Trophoblast cell (in vitro differentiated cells and primary cell): ENCODE data around the gene CHN2.

Source experiments
- DNase-seq, 2 donors: peaks; one replicate each; pipeline ENCODE4 v3.0.0-alpha.2; 2016
- H2AFZ ChIP-seq: 2 replicates; pipeline ENCODE4 v1.6.1; 2013; ENCODE audit warnings: low read length, moderate library complexity, mild to moderate bottlenecking; ENCODE audit not compliant: insufficient read depth, poor library complexity
- H2AK5ac ChIP-seq: 2 replicates; pipeline ENCODE4 v1.6.1; 2013; ENCODE audit warnings: mild to moderate bottlenecking, low read length
- H2BK120ac ChIP-seq: 2 replicates; pipeline ENCODE4 v1.6.1; 2013; ENCODE audit warnings: low read length, mild to moderate bottlenecking, moderate library complexity; ENCODE audit not compliant: insufficient read depth, poor library complexity
- H2BK12ac ChIP-seq: 2 replicates; pipeline ENCODE4 v1.6.1; 2013; ENCODE audit warnings: mild to moderate bottlenecking, low read length, moderate library complexity
- H2BK5ac ChIP-seq: 2 replicates; pipeline ENCODE4 v1.6.1; 2013; ENCODE audit warnings: low read length, low read depth, moderate library complexity, mild to moderate bottlenecking; ENCODE audit not compliant: poor library complexity
- H3K14ac ChIP-seq: 2 replicates; pipeline ENCODE4 v1.6.1; 2013; ENCODE audit warnings: mild to moderate bottlenecking, low read length
- H3K18ac ChIP-seq: 2 replicates; pipeline ENCODE4 v1.6.1; 2013; ENCODE audit warnings: mild to moderate bottlenecking, low read length
- H3K23ac ChIP-seq: 2 replicates; pipeline ENCODE4 v1.6.1; 2013; ENCODE audit warnings: low read length
- H3K27ac ChIP-seq: 2 replicates; pipeline ENCODE4 v1.5.1; 2013; ENCODE audit warnings: low read depth, mild to moderate bottlenecking, inconsistent platforms, low read length, moderate library complexity
- H3K27me3 ChIP-seq: 2 replicates; pipeline ENCODE4 v1.6.1; 2013; ENCODE audit warnings: inconsistent platforms, mild to moderate bottlenecking, low read length, moderate library complexity; ENCODE audit not compliant: insufficient read depth
- H3K36me3 ChIP-seq, 2 experiments: 1 replicate in 1 of 2; 2 replicates in 1 of 2; pipeline ENCODE4 v1.6.1; 2013; ENCODE audit warnings: low read length in 2 of 2, mild to moderate bottlenecking in 2 of 2, moderate library complexity in 1 of 2; ENCODE audit not compliant: insufficient read depth in 2 of 2, control insufficient read depth in 1 of 2
- H3K4ac ChIP-seq: 2 replicates; pipeline ENCODE4 v1.6.1; 2013; ENCODE audit warnings: low read depth, mild to moderate bottlenecking, low read length, moderate library complexity
- H3K4me1 ChIP-seq, 2 experiments: 1 replicate in 1 of 2; 2 replicates in 1 of 2; pipeline ENCODE4 v1.6.1; 2013; ENCODE audit warnings: low read length in 2 of 2, mild to moderate bottlenecking in 2 of 2, moderate library complexity in 1 of 2; ENCODE audit not compliant: insufficient read depth in 2 of 2, control insufficient read depth in 1 of 2
- H3K4me2 ChIP-seq: 2 replicates; pipeline ENCODE4 v1.6.1; 2013; ENCODE audit warnings: inconsistent platforms, mild to moderate bottlenecking, low read length, moderate library complexity
- H3K4me3 ChIP-seq: 2 replicates; pipeline ENCODE4 v1.5.1; 2013; ENCODE audit warnings: mild to moderate bottlenecking, low read depth, low read length, inconsistent platforms
- H3K79me1 ChIP-seq: one replicate; pipeline ENCODE4 v1.6.1; 2013; ENCODE audit warnings: low read length
- H3K79me2 ChIP-seq: 2 replicates; pipeline ENCODE4 v1.6.1; 2013; ENCODE audit warnings: low read length, mild to moderate bottlenecking; ENCODE audit not compliant: control insufficient read depth, insufficient read depth, poor library complexity
- H3K9ac ChIP-seq: 2 replicates; pipeline ENCODE4 v1.6.1; 2013; ENCODE audit warnings: mild to moderate bottlenecking, low read length
- H3K9me3 ChIP-seq: 2 replicates; pipeline ENCODE4 v1.6.1; 2013; ENCODE audit warnings: low read depth, mild to moderate bottlenecking, control low read depth, inconsistent platforms, low read length; ENCODE audit not compliant: insufficient read depth
- H4K12ac ChIP-seq: 2 replicates; pipeline ENCODE4 v1.6.1; 2013; ENCODE audit warnings: low read depth, mild to moderate bottlenecking, low read length, moderate library complexity
- H4K8ac ChIP-seq: 2 replicates; pipeline ENCODE4 v1.6.1; 2013; ENCODE audit warnings: low read depth, mild to moderate bottlenecking, low read length, moderate library complexity
- H4K91ac ChIP-seq: one replicate; pipeline ENCODE4 v1.6.1; 2013; ENCODE audit warnings: low read depth, mild to moderate bottlenecking, low read length, moderate library complexity
- WGBS: extraction: QIAGEN DNeasy Blood & Tissue Kit; methylation state at CpG from one replicate; pipeline ENCODE4 v1.1.7; 2013; ENCODE audit warnings: missing lambda C conversion rate; ENCODE audit not compliant: insufficient read length, insufficient coverage; ENCODE audit errors: extremely low coverage; 5-methylcytosine and 5-hydroxymethylcytosine counted together

The CHN2 gene

DNA sequence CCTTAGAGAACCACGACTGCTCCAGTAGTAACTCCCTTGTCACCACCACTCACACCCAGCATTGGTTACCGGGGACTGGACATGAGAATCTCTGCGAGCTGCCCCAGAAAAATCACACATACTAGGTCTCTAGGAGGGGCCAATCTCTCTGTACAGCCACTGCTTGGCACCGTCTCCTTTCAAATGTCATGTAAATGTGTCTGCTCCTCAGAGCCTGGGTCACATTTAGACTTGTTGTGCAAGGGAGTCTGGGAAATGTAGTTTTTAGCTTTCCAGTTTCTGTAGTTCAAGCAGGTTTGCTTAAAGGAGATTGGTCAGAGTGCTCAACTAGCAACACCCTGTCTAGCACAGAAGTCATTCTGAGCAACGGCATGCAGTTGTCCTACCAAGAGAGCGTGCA lies 60.0 kb downstream of the CHN2 start:
- peaks cover 5 to 13% of the 10 kb centered on the region in 2 experiments for H3K4me1 ChIP-seq
- peak overlapping the region; percentile 14 for H4K8ac ChIP-seq
- no peak overlapping the region for H3K4me2 ChIP-seq
- H2AFZ ChIP-seq = no peak overlapping the region
- H3K36me3 ChIP-seq = peaks cover 7 to 8% of the 10 kb centered on the region in 2 experiments
- H4K91ac ChIP-seq = peak overlapping the region; percentile 20
- H3K27ac ChIP-seq = peak overlapping the region; percentile 59
- H2BK120ac ChIP-seq = peak overlapping the region; percentile 29
- no CpG with 5 or more reads among the region's 6 CpGs for WGBS
- peaks cover 10% of the 10 kb centered on the region for H3K79me1 ChIP-seq
- no peak overlapping the region for H3K23ac ChIP-seq
- no peaks in the 10 kb centered on the region for H3K9me3 ChIP-seq
- no peaks in the 10 kb centered on the region for H3K27me3 ChIP-seq
- no peaks in the 10 kb centered on the region for H3K79me2 ChIP-seq
- H3K4me3 ChIP-seq = no peak overlapping the region
- peak in 1 of 2 donors; percentile 54 for DNase-seq
- H2BK5ac ChIP-seq = peak overlapping the region; percentile 37
- no peak overlapping the region for H3K9ac ChIP-seq
- H3K4ac ChIP-seq = peak overlapping the region; percentile 46
- peak overlapping the region; percentile 27 for H2AK5ac ChIP-seq
- peak overlapping the region; percentile 48 for H3K18ac ChIP-seq
- H4K12ac ChIP-seq = no peak overlapping the region
- H3K14ac ChIP-seq = peak overlapping the region; percentile 38
- H2BK12ac ChIP-seq = peak overlapping the region; percentile 33

DNA sequence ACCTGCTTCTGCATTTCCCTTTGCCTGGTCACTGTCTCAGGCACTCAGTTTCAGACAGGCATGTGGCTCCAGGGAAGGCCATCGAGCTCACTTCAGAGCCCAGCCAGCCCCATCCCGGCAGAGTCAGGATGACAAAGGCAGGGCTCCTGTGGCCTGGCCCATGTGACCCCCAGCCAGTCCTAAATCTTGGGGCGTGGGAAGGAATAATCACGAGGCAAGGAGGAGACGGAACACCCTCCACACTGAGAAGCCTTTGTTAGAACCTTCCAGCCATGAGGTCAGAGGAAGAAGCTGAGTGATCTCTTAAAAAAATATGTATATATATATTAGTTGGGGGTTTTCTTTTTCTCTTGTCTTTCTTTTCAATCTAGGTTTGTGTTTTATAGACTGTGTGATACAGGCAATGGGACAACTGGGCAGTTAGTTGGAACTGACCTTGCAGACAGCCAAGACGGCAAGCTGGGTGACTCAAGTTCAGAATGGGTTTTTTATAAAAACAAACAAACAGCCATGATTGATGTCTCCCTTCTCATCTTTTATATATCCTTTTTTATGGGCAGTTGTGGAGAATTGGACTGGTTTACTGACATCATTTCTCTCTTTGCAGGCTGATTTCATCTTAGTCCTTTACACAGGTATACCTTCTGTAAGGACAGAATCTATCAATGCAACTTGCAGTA lies 60.8 kb downstream of the CHN2 start:
- Histone ChIP-seq H3K14ac (no peak overlapping the region), H3K79me1 (peaks cover 10% of the 10 kb centered on the region), H2AK5ac (no peak overlapping the region), H2BK5ac (no peak overlapping the region), H3K79me2 (no peaks in the 10 kb centered on the region), H3K4ac (peak overlapping the region; percentile 16), H2AFZ (no peak overlapping the region), H2BK12ac (no peak overlapping the region), H3K23ac (no peak overlapping the region), H3K36me3 (peaks cover 7 to 8% of the 10 kb centered on the region in 2 experiments), H3K4me3 (no peak overlapping the region), H3K4me2 (no peak overlapping the region), H3K27ac (peak overlapping the region; percentile 59), H4K12ac (peak overlapping the region; percentile 47), H3K9ac (no peak overlapping the region), H3K18ac (peak overlapping the region; percentile 48), H3K9me3 (no peaks in the 10 kb centered on the region), H3K27me3 (no peaks in the 10 kb centered on the region), H3K4me1 (peaks cover 5 to 13% of the 10 kb centered on the region in 2 experiments), H4K8ac (no peak overlapping the region), H2BK120ac (peak overlapping the region; percentile 34), H4K91ac (peak overlapping the region; percentile 20)
- WGBS = no CpG with 5 or more reads among the region's 6 CpGs
- peak in 1 of 2 donors; percentile 6 for DNase-seq

DNA sequence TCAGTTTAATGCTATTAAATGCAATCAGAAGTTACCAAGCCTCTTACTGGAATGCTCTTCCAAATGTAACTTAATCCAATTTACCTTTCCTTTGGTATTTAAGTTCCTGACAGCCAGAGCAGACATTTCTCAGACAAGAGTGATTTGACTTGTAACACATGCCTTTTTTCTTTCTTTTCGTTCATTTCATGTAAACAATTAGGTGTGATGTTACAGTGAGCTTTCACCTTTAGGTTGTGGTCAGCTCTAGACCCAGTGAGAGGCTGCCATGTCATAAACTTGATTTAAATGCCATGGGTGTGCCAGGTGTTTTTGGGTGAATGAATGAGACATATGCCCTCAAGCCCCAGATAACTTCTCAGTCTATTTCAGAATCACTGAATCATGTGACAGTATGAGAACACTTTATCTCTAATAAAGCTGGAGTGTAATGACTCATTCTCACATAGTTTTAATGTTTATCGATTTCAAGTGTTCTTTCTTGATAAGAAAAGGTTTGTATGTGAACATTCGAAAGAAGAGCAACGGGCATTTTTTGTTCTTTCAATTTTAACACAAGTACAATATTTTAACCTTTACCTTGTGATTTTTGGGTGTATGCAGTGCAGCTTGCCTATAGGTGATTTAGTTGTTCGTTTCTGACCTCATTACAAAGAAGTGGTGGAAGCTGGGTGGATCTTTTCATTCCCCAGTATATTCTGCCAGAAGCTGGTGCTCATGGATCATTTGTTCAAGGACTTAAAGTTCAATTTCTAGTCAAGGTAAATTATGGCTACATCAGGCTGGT lies 61.5 kb downstream of the CHN2 start:
- Histone ChIP-seq H3K18ac (peak overlapping the region; percentile 88), H3K79me1 (peaks cover 10% of the 10 kb centered on the region), H4K8ac (peak overlapping the region; percentile 57), H2BK5ac (no peak overlapping the region), H3K27ac (no peak overlapping the region), H2BK12ac (peak overlapping the region; percentile 53), H3K4ac (no peak overlapping the region), H3K79me2 (no peaks in the 10 kb centered on the region), H3K27me3 (no peaks in the 10 kb centered on the region), H2BK120ac (no peak overlapping the region), H3K4me2 (no peak overlapping the region), H2AFZ (no peak overlapping the region), H3K4me3 (no peak overlapping the region), H3K9ac (no peak overlapping the region), H3K4me1 (peaks cover 5 to 13% of the 10 kb centered on the region in 2 experiments), H3K14ac (no peak overlapping the region), H2AK5ac (no peak overlapping the region), H3K9me3 (no peaks in the 10 kb centered on the region), H4K12ac (no peak overlapping the region), H4K91ac (peak overlapping the region; percentile 58), H3K36me3 (peaks cover 8% of the 10 kb centered on the region in 2 experiments), H3K23ac (no peak overlapping the region)
- no CpG with 5 or more reads among the region's 5 CpGs for WGBS
- peak; percentile 40 to 77 for DNase-seq

DNA sequence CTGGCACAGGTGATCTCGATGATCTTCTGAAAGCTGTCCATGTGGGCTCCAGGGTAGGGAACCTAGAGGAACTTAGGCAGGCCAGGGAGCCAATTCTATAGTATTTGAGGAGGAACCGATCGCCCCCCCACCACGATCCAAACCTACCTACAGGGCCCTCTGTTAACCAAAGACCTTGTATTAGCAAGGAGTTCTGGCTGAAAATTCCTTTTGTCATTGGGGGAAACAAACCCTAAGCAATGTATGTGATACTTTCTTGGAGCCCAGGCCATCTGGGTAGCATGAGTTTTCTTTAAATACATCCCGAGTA lies 62.1 kb downstream of the CHN2 start:
- no peak overlapping the region for H3K9ac ChIP-seq
- DNase-seq = no peak
- no peaks in the 10 kb centered on the region for H3K9me3 ChIP-seq
- H3K23ac ChIP-seq = no peak overlapping the region
- H3K27me3 ChIP-seq = no peaks in the 10 kb centered on the region
- H3K18ac ChIP-seq = peak overlapping the region; percentile 88
- H3K4me1 ChIP-seq = peaks cover 5 to 13% of the 10 kb centered on the region in 2 experiments
- no peak overlapping the region for H4K12ac ChIP-seq
- H2AFZ ChIP-seq = no peak overlapping the region
- no peaks in the 10 kb centered on the region for H3K79me2 ChIP-seq
- H3K4ac ChIP-seq = no peak overlapping the region
- H2BK12ac ChIP-seq = peak overlapping the region; percentile 53
- peak overlapping the region; percentile 58 for H4K91ac ChIP-seq
- H2AK5ac ChIP-seq = no peak overlapping the region
- H3K14ac ChIP-seq = no peak overlapping the region
- peaks cover 8 to 10% of the 10 kb centered on the region in 2 experiments for H3K36me3 ChIP-seq
- WGBS = no CpG with 5 or more reads among the region's 5 CpGs
- peaks cover 10% of the 10 kb centered on the region for H3K79me1 ChIP-seq
- H3K4me2 ChIP-seq = no peak overlapping the region
- H3K4me3 ChIP-seq = no peak overlapping the region
- no peak overlapping the region for H2BK5ac ChIP-seq
- no peak overlapping the region for H3K27ac ChIP-seq
- no peak overlapping the region for H2BK120ac ChIP-seq
- peak overlapping the region; percentile 57 for H4K8ac ChIP-seq
